ENCODE data around the gene SFXN5. TPM values are rescaled to one million over a fixed set of nuclear protein-coding genes. Genes with fewer than 3 reads are reported as not detected.

SFXN5 gene
- total RNA-seq, 2 donors from 2014 or later = 12.8 to 23.2 TPM

DNA sequence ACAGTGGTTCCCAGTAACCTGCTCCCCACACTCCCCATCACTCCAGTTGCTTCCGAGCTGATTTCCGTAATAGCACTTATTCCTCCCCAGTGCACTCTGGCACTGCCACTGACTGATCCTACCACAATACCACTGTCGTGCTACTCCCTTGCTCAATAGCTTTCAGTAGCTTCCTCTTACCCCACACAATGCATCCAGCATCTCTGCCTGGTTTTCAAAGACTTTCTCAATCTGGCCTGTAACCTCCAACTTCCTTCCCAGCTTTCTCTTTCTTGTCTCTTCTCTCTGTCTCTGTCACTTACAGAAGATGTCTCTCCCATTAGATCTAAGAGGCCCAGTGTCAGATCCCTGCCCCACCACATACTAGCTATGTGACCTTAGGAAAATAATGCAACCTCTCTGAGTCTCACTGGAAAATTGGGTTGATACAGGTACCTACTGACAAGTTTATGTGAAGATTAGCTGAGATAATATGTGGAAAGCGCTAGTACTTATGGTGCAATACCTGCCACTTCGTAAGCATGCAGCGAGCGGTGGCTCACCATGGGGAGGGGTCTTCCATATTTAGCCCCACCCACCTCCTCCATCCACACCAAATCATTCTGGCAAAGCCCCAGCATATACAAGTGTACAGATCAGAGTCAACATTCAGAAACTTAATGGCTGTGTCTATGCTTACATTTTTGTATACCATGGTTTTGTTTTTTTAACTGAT lies 36.7 kb downstream of the SFXN5 start:
- 92% methylated on average over 7 of the region's 7 CpGs for WGBS
- no peak overlapping the region for H3K4me3 ChIP-seq
- intact Hi-C loops (cut with DNase I) = no loop called here
- TF ChIP-seq POLR2A (IDR thresholded peaks at IDR 0.05) (no peak), CTCF (IDR thresholded peaks at IDR 0.05) (no peak), POLR2AphosphoS5 (IDR thresholded peaks at IDR 0.05) (no peak)
- H3K36me3 ChIP-seq = no peaks in the 10 kb centered on the region
- H3K4me1 ChIP-seq (replicated peaks) = no peaks in the 10 kb centered on the region
- no peaks in the 10 kb centered on the region for H3K9me3 ChIP-seq
- H3K27ac ChIP-seq = no peak overlapping the region
- DNase-seq (ENCODE audit: low spot score) = no peak
- no peaks in the 10 kb centered on the region for H3K27me3 ChIP-seq (replicated peaks; ENCODE audit: insufficient read depth)

DNA sequence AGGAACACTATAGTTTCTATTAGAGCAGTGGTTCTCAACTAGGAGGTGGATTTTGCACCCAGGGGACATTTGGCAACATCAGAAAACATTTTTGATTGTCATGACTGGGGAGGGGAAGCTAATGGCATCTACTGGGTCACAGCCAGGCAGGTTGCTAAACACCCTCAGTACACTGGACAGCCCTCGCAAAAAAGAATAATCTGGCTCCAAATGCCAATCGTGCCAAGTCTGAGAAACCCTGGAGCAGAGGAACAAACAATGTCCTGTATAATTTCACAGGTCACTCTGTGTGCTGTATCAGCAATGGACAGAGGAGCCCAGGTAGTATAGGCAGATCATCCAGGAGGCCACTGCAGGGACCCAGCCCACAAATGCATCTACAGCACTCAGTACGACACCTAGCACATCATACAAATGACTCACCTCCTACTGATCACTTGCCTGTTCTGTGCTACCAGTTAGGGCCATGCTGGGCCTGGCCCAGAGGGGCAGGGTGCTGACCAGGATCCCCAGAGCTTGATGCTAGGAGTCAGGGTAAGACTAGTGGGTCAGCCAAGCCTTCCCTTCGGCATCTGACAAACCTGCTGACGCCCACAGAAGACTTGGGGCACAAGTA lies 37.6 kb downstream of the SFXN5 start:
- Histone ChIP-seq H3K9me3 (no peaks in the 10 kb centered on the region), H3K27me3 (replicated peaks; ENCODE audit: insufficient read depth) (no peaks in the 10 kb centered on the region), H3K27ac (no peak overlapping the region), H3K36me3 (no peaks in the 10 kb centered on the region), H3K4me1 (replicated peaks) (no peaks in the 10 kb centered on the region), H3K4me3 (no peak overlapping the region)
- intact Hi-C loops (cut with DNase I) = no loop called here
- TF ChIP-seq POLR2A (IDR thresholded peaks at IDR 0.05) = no peak
- TF ChIP-seq CTCF (IDR thresholded peaks at IDR 0.05) = no peak
- no peak for TF ChIP-seq POLR2AphosphoS5 (IDR thresholded peaks at IDR 0.05)
- WGBS = 82% methylated on average over 5 of the region's 5 CpGs
- DNase-seq (ENCODE audit: low spot score) = no peak

DNA sequence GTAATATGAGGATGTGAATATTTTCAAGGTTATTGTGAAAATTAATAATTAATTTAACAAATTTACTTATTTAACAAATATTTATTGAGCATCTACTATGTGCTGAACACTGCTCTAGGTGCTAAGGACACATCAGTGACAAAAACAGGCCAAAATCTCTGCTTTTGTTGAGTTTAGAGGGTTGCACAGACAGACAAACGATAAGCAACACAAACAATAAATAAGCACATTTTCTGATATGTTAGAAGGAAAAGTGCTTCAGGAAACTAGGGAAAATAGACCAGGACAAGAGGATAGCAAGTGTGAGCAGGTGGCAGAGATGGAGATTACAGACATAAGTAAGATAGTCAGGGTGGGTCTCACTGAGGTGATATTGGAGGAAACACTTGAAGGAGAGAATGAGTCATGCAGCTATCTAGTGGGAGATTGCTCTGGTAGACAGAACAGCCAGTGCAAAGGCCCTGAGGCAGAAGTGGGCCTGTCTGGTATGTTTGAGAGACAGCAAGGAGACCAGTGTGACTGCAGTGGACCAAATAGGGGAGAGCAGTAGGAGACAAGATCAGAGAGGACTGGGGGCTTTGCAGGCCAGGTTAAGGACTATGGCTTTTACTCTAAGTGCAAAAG lies 38.3 kb downstream of the SFXN5 start:
- intact Hi-C loops (cut with DNase I) = no loop called here
- H3K4me1 ChIP-seq (replicated peaks) = no peaks in the 10 kb centered on the region
- 93% methylated on average over 1 of the region's 1 CpG for WGBS
- no peaks in the 10 kb centered on the region for H3K27me3 ChIP-seq (replicated peaks; ENCODE audit: insufficient read depth)
- no peak for DNase-seq (ENCODE audit: low spot score)
- H3K9me3 ChIP-seq = no peaks in the 10 kb centered on the region
- TF ChIP-seq CTCF (IDR thresholded peaks at IDR 0.05) (no peak), POLR2A (IDR thresholded peaks at IDR 0.05) (no peak), POLR2AphosphoS5 (IDR thresholded peaks at IDR 0.05) (no peak)
- no peak overlapping the region for H3K4me3 ChIP-seq
- H3K36me3 ChIP-seq = no peaks in the 10 kb centered on the region
- H3K27ac ChIP-seq = no peak overlapping the region

- intact Hi-C loops (cut with DNase I) = no loop called here
- WGBS = 87% methylated on average over 5 of the region's 5 CpGs
- no peak overlapping the region for H3K27ac ChIP-seq
- H3K36me3 ChIP-seq = no peaks in the 10 kb centered on the region
- no peaks in the 10 kb centered on the region for H3K4me1 ChIP-seq (replicated peaks)
- H3K27me3 ChIP-seq (replicated peaks; ENCODE audit: insufficient read depth) = no peaks in the 10 kb centered on the region
- no peak for DNase-seq (ENCODE audit: low spot score)
- no peak for TF ChIP-seq CTCF (IDR thresholded peaks at IDR 0.05)
- no peak for TF ChIP-seq POLR2AphosphoS5 (IDR thresholded peaks at IDR 0.05)
- TF ChIP-seq POLR2A (IDR thresholded peaks at IDR 0.05) = no peak
- H3K9me3 ChIP-seq = no peaks in the 10 kb centered on the region
- H3K4me3 ChIP-seq = no peak overlapping the region
Measured at GRCh38 chr2:73032702-73033097, 38.8 kb downstream of the SFXN5 start.

All from prostate gland (tissue), 2 donors.